SK-N-SH (cell line): ENCODE measurements around the gene MTUS2. TPM values are rescaled to one million over a fixed set of nuclear protein-coding genes. Genes with fewer than 3 reads are reported as not detected.

ENCODE experiments used
- CTCF ChIA-PET: fragments of 300-600, 350-600 bp; formaldehyde crosslinking; extraction: SDS; loops from one replicate; lab custom pipeline; 2021; lab: Yijun Ruan, JAX
- POLR2A ChIA-PET: fragments of 350-600 bp; sonication (Branson Sonifier 250); formaldehyde crosslinking; extraction: SDS; loops from one replicate; lab custom pipeline; 2020; ENCODE audit warnings: antibody characterized with exemption, inconsistent platforms; lab: Yijun Ruan, JAX
- DNase-seq: peaks from one replicate; pipeline ENCODE4 v3.0.0; 2012
- H2AFZ ChIP-seq: fragments of 200-600 bp; sonication (generic); 2 replicates; pipeline ENCODE4 v1.8.1; 2016; ENCODE audit warnings: antibody characterized with exemption, mild to moderate bottlenecking, low read depth
- H3F3A ChIP-seq: fragments of 200-600 bp; sonication (generic); replicated peaks from 2 replicates; pipeline ENCODE3; 2016; ENCODE audit warnings: antibody characterized with exemption, mild to moderate bottlenecking; ENCODE audit not compliant: insufficient read depth
- H3K27ac ChIP-seq, 2 experiments: fragments of 200-500 bp in 1 of 2; fragments of 200-600 bp in 1 of 2; sonication (Bioruptor generic) in 1 of 2; sonication (generic), shearing (Covaris generic) in 1 of 2; 2 replicates each; pipeline versions ENCODE4 v1.5.1 to v1.6.1; 2014 to 2016; ENCODE audit warnings: low read depth in 2 of 2, inconsistent platforms in 1 of 2, low read length in 1 of 2, mild to moderate bottlenecking in 1 of 2, mixed read lengths in 1 of 2
- H3K27me3 ChIP-seq: fragments of 200-600 bp; sonication (generic), shearing (Covaris generic); 2 replicates; pipeline ENCODE4 v1.6.1; 2016; ENCODE audit warnings: mixed run types; ENCODE audit not compliant: insufficient read depth
- H3K36me3 ChIP-seq, 2 experiments: fragments of 200-500 bp in 1 of 2; fragments of 200-600 bp in 1 of 2; sonication (Bioruptor generic) in 1 of 2; sonication (generic) in 1 of 2; replicated peaks in 1 of 2; 2 replicates each; pipeline versions ENCODE3 to v1.5.1; 2014 to 2016; ENCODE audit warnings: low read length in 1 of 2, mild to moderate bottlenecking in 1 of 2; ENCODE audit not compliant: insufficient read depth in 2 of 2, control insufficient read depth in 1 of 2
- H3K4me1 ChIP-seq, 2 experiments: fragments of 200-500 bp in 1 of 2; fragments of 200-600 bp in 1 of 2; sonication (Bioruptor generic) in 1 of 2; sonication (generic), shearing (Covaris generic) in 1 of 2; 2 replicates each; pipeline versions ENCODE4 v1.5.1 to v1.6.1; 2014 to 2016; ENCODE audit warnings: low read depth in 1 of 2, low read length in 1 of 2, mixed run types in 1 of 2; ENCODE audit not compliant: insufficient read depth in 2 of 2, control insufficient read depth in 1 of 2
- H3K4me2 ChIP-seq: fragments of 200-600 bp; sonication (generic), shearing (Covaris generic); 2 replicates; pipeline ENCODE4 v1.6.1; 2017; ENCODE audit warnings: mixed run types
- H3K4me3 ChIP-seq, 2 experiments: fragments of 200-500 bp in 1 of 2; fragments of 200-600 bp in 1 of 2; sonication (Bioruptor generic) in 1 of 2; sonication (generic), shearing (Covaris generic) in 1 of 2; 2 replicates each; pipeline versions ENCODE4 v1.5.1 to v1.8.1; 2014 to 2016; ENCODE audit warnings: low read depth in 2 of 2, inconsistent platforms in 1 of 2, low read length in 1 of 2, mild to moderate bottlenecking in 1 of 2, mixed read lengths in 1 of 2, moderate library complexity in 1 of 2
- H3K79me2 ChIP-seq: fragments of 200-600 bp; sonication (generic); 2 replicates; pipeline ENCODE4 v1.8.1; 2017; ENCODE audit warnings: mild to moderate bottlenecking; ENCODE audit not compliant: insufficient read depth
- H3K9ac ChIP-seq: fragments of 200-600 bp; sonication (generic); 2 replicates; pipeline ENCODE4 v1.6.1; 2017; ENCODE audit warnings: mixed run types
- H3K9me2 ChIP-seq: fragments of 200-600 bp; sonication (generic); 2 replicates; pipeline ENCODE4 v1.6.1; 2017; ENCODE audit warnings: mixed run types
- H3K9me3 ChIP-seq: fragments of 200-600 bp; sonication (generic); 2 replicates; pipeline ENCODE4 v1.6.1; 2017; ENCODE audit warnings: mixed run types, mild to moderate bottlenecking, moderate library complexity
- H4K20me1 ChIP-seq: fragments of 200-600 bp; sonication (generic); 2 replicates; pipeline ENCODE4 v1.6.1; 2017; ENCODE audit warnings: mild to moderate bottlenecking, mixed run types; ENCODE audit not compliant: insufficient read depth
- ELF1 ChIP-seq: IDR thresholded peaks from 2 replicates; pipeline ENCODE4 v1.4.0; 2012
- FOXM1 ChIP-seq: IDR thresholded peaks from 2 replicates; pipeline ENCODE4 v1.4.0; 2012; ENCODE audit warnings: low read depth, mild to moderate bottlenecking
- GATA2 ChIP-seq: sonication (generic); formaldehyde crosslinking; IDR thresholded peaks from 2 replicates; pipeline ENCODE4 v1.5.0; 2020; ENCODE audit warnings: mild to moderate bottlenecking, missing genetic modification reagents
- IRF3 ChIP-seq: fragments of 150-350 bp; IDR thresholded peaks from 2 replicates; pipeline ENCODE4 v1.6.1; 2016; ENCODE audit warnings: mild to moderate bottlenecking, low read depth, low read length
- JUND ChIP-seq: IDR thresholded peaks from 2 replicates; pipeline ENCODE4 v1.4.0; 2012
- MXI1 ChIP-seq: IDR thresholded peaks from 2 replicates; pipeline ENCODE4 v1.6.1; 2012; ENCODE audit warnings: mild to moderate bottlenecking, low read depth, low read length, improper control_type of control experiment
- PBX3 ChIP-seq: IDR thresholded peaks from 2 replicates; pipeline ENCODE4; 2012
- POLR2AphosphoS5 ChIP-seq: IDR thresholded peaks from 2 replicates; pipeline ENCODE4 v1.6.1; 2012; ENCODE audit warnings: low read depth, low read length
- RAD21 ChIP-seq: IDR thresholded peaks from 2 replicates; pipeline ENCODE4 v1.6.1; 2012; ENCODE audit warnings: mild to moderate bottlenecking, low read length
- RFX5 ChIP-seq: IDR thresholded peaks from 2 replicates; pipeline ENCODE4 v1.6.1; 2012; ENCODE audit warnings: mild to moderate bottlenecking, improper control_type of control experiment, low read length
- RXRA ChIP-seq: IDR thresholded peaks from 2 replicates; pipeline ENCODE4 v1.4.0; 2012; ENCODE audit warnings: low read depth, mild to moderate bottlenecking, borderline replicate concordance
- TCF12 ChIP-seq: IDR thresholded peaks from 2 replicates; pipeline ENCODE4 v1.4.0; 2012
- YY1 ChIP-seq: IDR thresholded peaks from 2 replicates; pipeline ENCODE4 v1.4.0; 2012; ENCODE audit warnings: low read depth, mild to moderate bottlenecking
- WGBS: methylation state at CpG from one replicate; pipeline ENCODE4 v1.1.6; 2017; ENCODE audit warnings: low lambda C conversion rate; 5-methylcytosine and 5-hydroxymethylcytosine counted together
- polyA plus RNA-seq, 3 experiments: library from polyadenylated mRNA; depleted of rRNA; stranded (reverse); fragments of >200 nt; gene quantifications; 2 replicates each; pipeline ENCODE4 v1.2.3, GENCODE V29; 2012
- TF ChIP-seq, protein P1 (sequence below): fragments of 200-600 bp; sonication (generic); IDR thresholded peaks from 2 replicates; pipeline ENCODE4 v1.6.1; 2017; ENCODE audit warnings: antibody characterized with exemption, mild to moderate bottlenecking, moderate library complexity
- TF ChIP-seq, protein P2 (sequence below): IDR thresholded peaks from 2 replicates; pipeline ENCODE4 v1.4.0; 2012; ENCODE audit warnings: low read depth
- TF ChIP-seq, protein P3 (sequence below): IDR thresholded peaks from 2 replicates; pipeline ENCODE4 v1.6.1; 2012; ENCODE audit warnings: mild to moderate bottlenecking, low read depth, low read length, moderate library complexity
- TF ChIP-seq, protein P4 (sequence below): fragments of 150-350 bp; IDR thresholded peaks from 2 replicates; pipeline ENCODE4 v1.6.1; 2017; ENCODE audit warnings: antibody characterized with exemption, low read length, low read depth, borderline replicate concordance

MTUS2 gene
- polyA plus RNA-seq, 1 of the 3 experiments (the other 2 are of a cell fraction): 1.7 TPM

GRCh38 chr13:29190298-29190697 is 370.2 kb downstream of the MTUS2 start:
- no peaks in the 10 kb centered on the region for H3K9me2 ChIP-seq
- H3K27me3 ChIP-seq: no peaks in the 10 kb centered on the region
- DNase-seq: no peak
- no peak overlapping the region for H3K27ac ChIP-seq
- no peak overlapping the region for H2AFZ ChIP-seq
- CTCF ChIA-PET: no interaction called here
- TF ChIP-seq RAD21: no peak
- TF ChIP-seq, protein P1, sequence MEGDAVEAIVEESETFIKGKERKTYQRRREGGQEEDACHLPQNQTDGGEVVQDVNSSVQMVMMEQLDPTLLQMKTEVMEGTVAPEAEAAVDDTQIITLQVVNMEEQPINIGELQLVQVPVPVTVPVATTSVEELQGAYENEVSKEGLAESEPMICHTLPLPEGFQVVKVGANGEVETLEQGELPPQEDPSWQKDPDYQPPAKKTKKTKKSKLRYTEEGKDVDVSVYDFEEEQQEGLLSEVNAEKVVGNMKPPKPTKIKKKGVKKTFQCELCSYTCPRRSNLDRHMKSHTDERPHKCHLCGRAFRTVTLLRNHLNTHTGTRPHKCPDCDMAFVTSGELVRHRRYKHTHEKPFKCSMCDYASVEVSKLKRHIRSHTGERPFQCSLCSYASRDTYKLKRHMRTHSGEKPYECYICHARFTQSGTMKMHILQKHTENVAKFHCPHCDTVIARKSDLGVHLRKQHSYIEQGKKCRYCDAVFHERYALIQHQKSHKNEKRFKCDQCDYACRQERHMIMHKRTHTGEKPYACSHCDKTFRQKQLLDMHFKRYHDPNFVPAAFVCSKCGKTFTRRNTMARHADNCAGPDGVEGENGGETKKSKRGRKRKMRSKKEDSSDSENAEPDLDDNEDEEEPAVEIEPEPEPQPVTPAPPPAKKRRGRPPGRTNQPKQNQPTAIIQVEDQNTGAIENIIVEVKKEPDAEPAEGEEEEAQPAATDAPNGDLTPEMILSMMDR: no peak
- TF ChIP-seq YY1: no peak
- TF ChIP-seq ELF1: no peak
- no peak for TF ChIP-seq IRF3
- no peak for TF ChIP-seq POLR2AphosphoS5
- TF ChIP-seq RFX5: no peak
- no peak for TF ChIP-seq MXI1
- TF ChIP-seq PBX3: no peak
- TF ChIP-seq RXRA: no peak
- no peak for TF ChIP-seq FOXM1
- TF ChIP-seq, all 33 proteins: peak for 0
- H3K9ac ChIP-seq: no peak overlapping the region
- no peaks in the 10 kb centered on the region for H3K79me2 ChIP-seq
- H3K4me2 ChIP-seq: no peak overlapping the region
- H3K36me3 ChIP-seq: no peaks in the 10 kb centered on the region
- POLR2A ChIA-PET: no interaction called here
- WGBS: 0% methylated on average over 3 of the region's 3 CpGs
- H3F3A ChIP-seq: no peaks in the 10 kb centered on the region
- H4K20me1 ChIP-seq: no peaks in the 10 kb centered on the region
- no peak overlapping the region for H3K4me3 ChIP-seq
- H3K9me3 ChIP-seq: no peaks in the 10 kb centered on the region
- no peaks in the 10 kb centered on the region for H3K4me1 ChIP-seq

DNA sequence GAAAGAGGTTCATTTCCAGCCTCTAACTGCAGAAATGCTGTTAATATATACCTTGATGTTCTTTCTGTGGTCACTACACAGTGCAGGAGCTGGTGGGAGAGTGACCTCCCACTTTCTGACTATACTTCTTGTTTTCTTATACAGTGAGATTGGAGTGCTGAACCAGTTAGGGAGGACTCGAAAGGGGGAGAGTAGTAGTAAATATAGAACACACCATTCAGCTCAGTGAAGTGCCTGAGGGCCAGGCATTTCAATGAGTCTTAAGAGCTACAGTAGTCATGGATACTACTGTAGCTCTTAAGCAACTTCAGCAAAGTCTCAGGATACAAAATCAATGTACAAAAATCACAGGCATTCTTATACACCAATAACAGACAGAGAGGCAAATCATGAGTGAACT is 372.9 kb downstream of the MTUS2 start:
- WGBS: 0% methylated on average over 1 of the region's 1 CpG
- Histone ChIP-seq H3K27me3 (no peaks in the 10 kb centered on the region), H3K4me1 (no peaks in the 10 kb centered on the region), H3K4me2 (no peak overlapping the region), H3K4me3 (no peak overlapping the region), H2AFZ (no peak overlapping the region), H4K20me1 (no peaks in the 10 kb centered on the region), H3F3A (no peaks in the 10 kb centered on the region), H3K9ac (no peak overlapping the region), H3K9me3 (no peaks in the 10 kb centered on the region), H3K79me2 (no peaks in the 10 kb centered on the region), H3K27ac (no peak overlapping the region), H3K9me2 (no peaks in the 10 kb centered on the region), H3K36me3 (no peaks in the 10 kb centered on the region)
- no peak for DNase-seq
- POLR2A ChIA-PET: no interaction called here
- CTCF ChIA-PET: no interaction called here
- TF ChIP-seq FOXM1: no peak
- TF ChIP-seq, protein P2, sequence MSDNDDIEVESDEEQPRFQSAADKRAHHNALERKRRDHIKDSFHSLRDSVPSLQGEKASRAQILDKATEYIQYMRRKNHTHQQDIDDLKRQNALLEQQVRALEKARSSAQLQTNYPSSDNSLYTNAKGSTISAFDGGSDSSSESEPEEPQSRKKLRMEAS: no peak
- no peak for TF ChIP-seq RXRA
- TF ChIP-seq, protein P3, sequence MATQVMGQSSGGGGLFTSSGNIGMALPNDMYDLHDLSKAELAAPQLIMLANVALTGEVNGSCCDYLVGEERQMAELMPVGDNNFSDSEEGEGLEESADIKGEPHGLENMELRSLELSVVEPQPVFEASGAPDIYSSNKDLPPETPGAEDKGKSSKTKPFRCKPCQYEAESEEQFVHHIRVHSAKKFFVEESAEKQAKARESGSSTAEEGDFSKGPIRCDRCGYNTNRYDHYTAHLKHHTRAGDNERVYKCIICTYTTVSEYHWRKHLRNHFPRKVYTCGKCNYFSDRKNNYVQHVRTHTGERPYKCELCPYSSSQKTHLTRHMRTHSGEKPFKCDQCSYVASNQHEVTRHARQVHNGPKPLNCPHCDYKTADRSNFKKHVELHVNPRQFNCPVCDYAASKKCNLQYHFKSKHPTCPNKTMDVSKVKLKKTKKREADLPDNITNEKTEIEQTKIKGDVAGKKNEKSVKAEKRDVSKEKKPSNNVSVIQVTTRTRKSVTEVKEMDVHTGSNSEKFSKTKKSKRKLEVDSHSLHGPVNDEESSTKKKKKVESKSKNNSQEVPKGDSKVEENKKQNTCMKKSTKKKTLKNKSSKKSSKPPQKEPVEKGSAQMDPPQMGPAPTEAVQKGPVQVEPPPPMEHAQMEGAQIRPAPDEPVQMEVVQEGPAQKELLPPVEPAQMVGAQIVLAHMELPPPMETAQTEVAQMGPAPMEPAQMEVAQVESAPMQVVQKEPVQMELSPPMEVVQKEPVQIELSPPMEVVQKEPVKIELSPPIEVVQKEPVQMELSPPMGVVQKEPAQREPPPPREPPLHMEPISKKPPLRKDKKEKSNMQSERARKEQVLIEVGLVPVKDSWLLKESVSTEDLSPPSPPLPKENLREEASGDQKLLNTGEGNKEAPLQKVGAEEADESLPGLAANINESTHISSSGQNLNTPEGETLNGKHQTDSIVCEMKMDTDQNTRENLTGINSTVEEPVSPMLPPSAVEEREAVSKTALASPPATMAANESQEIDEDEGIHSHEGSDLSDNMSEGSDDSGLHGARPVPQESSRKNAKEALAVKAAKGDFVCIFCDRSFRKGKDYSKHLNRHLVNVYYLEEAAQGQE: no peak
- TF ChIP-seq TCF12: no peak
- no peak for TF ChIP-seq PBX3
- TF ChIP-seq ELF1: no peak
- no peak for TF ChIP-seq RAD21
- no peak for TF ChIP-seq GATA2 (CRISPR knock-in tag)
- TF ChIP-seq, protein P4, sequence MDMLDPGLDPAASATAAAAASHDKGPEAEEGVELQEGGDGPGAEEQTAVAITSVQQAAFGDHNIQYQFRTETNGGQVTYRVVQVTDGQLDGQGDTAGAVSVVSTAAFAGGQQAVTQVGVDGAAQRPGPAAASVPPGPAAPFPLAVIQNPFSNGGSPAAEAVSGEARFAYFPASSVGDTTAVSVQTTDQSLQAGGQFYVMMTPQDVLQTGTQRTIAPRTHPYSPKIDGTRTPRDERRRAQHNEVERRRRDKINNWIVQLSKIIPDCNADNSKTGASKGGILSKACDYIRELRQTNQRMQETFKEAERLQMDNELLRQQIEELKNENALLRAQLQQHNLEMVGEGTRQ: no peak
- TF ChIP-seq IRF3: no peak
- TF ChIP-seq JUND: no peak
